PC-9 (cell line): ENCODE results near the gene CCDC24. TPM values are rescaled to one million over a fixed set of nuclear protein-coding genes. Genes with fewer than 3 reads are reported as not detected.

Experiments used
- BruUV-seq: library from RNA; stranded (reverse); fragments of 400-500 nt; replicated peaks from 2 replicates; lab custom pipeline; 2021; lab: Mats Ljungman, UMichigan
- CTCF ChIA-PET: fragments of 300-600 bp; sonication (Branson Sonifier 250); formaldehyde crosslinking; loops from one replicate; lab custom pipeline; 2022; ENCODE audit warnings: antibody characterized with exemption; lab: Charles Lee
- POLR2A ChIA-PET: fragments of 300-600 bp; sonication (Branson Sonifier 250); formaldehyde crosslinking; loops from one replicate; lab custom pipeline; 2022; ENCODE audit warnings: antibody characterized with exemption; ENCODE audit not compliant: unreplicated experiment; lab: Charles Lee
- DNase-seq, 2 experiments: peaks; one replicate each; pipeline versions ENCODE4 v3.0.0 to v3.0.0-alpha.2; 2015 to 2022; ENCODE audit warnings: mixed read lengths in 1 of 2
- H2AFZ ChIP-seq: fragments of 200-600 bp; sonication (generic); 2 replicates; pipeline ENCODE4 v1.8.1; 2017; ENCODE audit warnings: antibody characterized with exemption
- H3F3A ChIP-seq: fragments of 200-600 bp; sonication (generic); 2 replicates; pipeline ENCODE4 v1.8.1; 2017; ENCODE audit warnings: antibody characterized with exemption, mild to moderate bottlenecking, low read depth; ENCODE audit not compliant: insufficient read depth
- H3K27ac ChIP-seq: fragments of 200-600 bp; sonication (generic); 2 replicates; pipeline ENCODE4 v1.6.1; 2016; ENCODE audit warnings: mixed run types
- H3K27me3 ChIP-seq: fragments of 200-600 bp; sonication (generic); 2 replicates; pipeline ENCODE4 v1.6.1; 2016; ENCODE audit warnings: low read depth, mixed run types; ENCODE audit not compliant: insufficient read depth
- H3K36me3 ChIP-seq: fragments of 200-600 bp; sonication (generic); 2 replicates; pipeline ENCODE4 v1.6.1; 2016; ENCODE audit warnings: low read depth, mixed run types
- H3K4me1 ChIP-seq: fragments of 200-600 bp; sonication (generic); replicated peaks from 2 replicates; pipeline ENCODE4 v1.6.1; 2016; ENCODE audit warnings: mixed run types; ENCODE audit not compliant: insufficient read depth
- H3K4me2 ChIP-seq: fragments of 200-600 bp; sonication (generic); 2 replicates; pipeline ENCODE4 v1.6.1; 2017; ENCODE audit warnings: mixed run types
- H3K4me3 ChIP-seq: fragments of 200-600 bp; sonication (generic); 2 replicates; pipeline ENCODE4 v1.6.1; 2016; ENCODE audit warnings: mixed run types
- H3K79me2 ChIP-seq: fragments of 200-600 bp; sonication (generic); 2 replicates; pipeline ENCODE4 v1.6.1; 2017; ENCODE audit warnings: low read depth, mixed run types
- H3K9me2 ChIP-seq: fragments of 200-600 bp; sonication (generic); 2 replicates; pipeline ENCODE4 v1.8.1; 2017; ENCODE audit warnings: mild to moderate bottlenecking; ENCODE audit not compliant: insufficient read depth
- H3K9me3 ChIP-seq: fragments of 200-600 bp; sonication (generic); 2 replicates; pipeline ENCODE4 v1.8.1; 2016; ENCODE audit warnings: low read depth; ENCODE audit not compliant: insufficient read depth
- H4K20me1 ChIP-seq: fragments of 200-600 bp; sonication (generic); 2 replicates; pipeline ENCODE4 v1.8.1; 2017; ENCODE audit not compliant: insufficient read depth
- EZH2 ChIP-seq: fragments of 200-600 bp; sonication (generic); IDR thresholded peaks from 2 replicates; pipeline ENCODE4 v1.8.0; 2017; ENCODE audit warnings: antibody characterized with exemption, low read depth
- intact Hi-C: fragments of 100-400 bp; cut with micrococcal nuclease; formaldehyde crosslinking; loops from one replicate; pipeline ENCODE4 v1.10.0; 2022; ENCODE audit not compliant: unreplicated experiment
- total RNA-seq: library from RNA; stranded (reverse); gene quantifications from 2 replicates; pipeline ENCODE4 v1.2.3, GENCODE V29; 2021
- TF ChIP-seq, protein P1 (sequence below): fragments of 200-600 bp; sonication (generic); conservative IDR thresholded peaks from 2 replicates; pipeline ENCODE4 v1.6.1; 2017; ENCODE audit warnings: mixed run types, antibody characterized with exemption, mild to moderate bottlenecking, moderate library complexity

Gene CCDC24
- total RNA-seq, 1 experiment from 2014 or later: 47.9 TPM

DNA sequence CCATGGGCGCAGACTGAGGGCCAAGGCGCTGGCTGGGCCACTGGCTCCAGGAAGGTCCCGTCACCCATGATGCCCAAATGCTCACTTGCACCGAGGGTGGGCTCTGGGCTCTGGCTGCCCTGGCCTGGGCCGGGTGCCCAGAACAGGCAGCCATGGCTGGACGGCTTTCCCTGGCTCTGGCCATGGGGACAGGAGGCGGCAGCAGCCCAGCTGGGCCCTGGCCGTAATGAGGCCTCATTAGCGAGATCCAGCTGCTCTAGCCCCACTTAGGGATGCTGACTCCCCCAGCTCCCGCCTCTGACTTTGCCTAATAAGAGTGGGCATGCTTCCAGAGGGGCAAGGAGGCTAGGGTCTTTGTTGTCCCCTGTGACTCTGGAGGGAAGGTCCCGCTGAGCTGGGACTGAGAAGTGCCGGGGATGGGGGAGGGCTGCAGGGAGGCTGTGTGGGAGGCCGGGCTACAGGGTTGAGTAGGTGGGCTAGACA lies 28.1 kb downstream of the CCDC24 start:
- no peaks in the 10 kb centered on the region for H3K27me3 ChIP-seq
- TF ChIP-seq, protein P1, sequence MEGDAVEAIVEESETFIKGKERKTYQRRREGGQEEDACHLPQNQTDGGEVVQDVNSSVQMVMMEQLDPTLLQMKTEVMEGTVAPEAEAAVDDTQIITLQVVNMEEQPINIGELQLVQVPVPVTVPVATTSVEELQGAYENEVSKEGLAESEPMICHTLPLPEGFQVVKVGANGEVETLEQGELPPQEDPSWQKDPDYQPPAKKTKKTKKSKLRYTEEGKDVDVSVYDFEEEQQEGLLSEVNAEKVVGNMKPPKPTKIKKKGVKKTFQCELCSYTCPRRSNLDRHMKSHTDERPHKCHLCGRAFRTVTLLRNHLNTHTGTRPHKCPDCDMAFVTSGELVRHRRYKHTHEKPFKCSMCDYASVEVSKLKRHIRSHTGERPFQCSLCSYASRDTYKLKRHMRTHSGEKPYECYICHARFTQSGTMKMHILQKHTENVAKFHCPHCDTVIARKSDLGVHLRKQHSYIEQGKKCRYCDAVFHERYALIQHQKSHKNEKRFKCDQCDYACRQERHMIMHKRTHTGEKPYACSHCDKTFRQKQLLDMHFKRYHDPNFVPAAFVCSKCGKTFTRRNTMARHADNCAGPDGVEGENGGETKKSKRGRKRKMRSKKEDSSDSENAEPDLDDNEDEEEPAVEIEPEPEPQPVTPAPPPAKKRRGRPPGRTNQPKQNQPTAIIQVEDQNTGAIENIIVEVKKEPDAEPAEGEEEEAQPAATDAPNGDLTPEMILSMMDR: no peak
- TF ChIP-seq EZH2: no peak
- H3K4me3 ChIP-seq: no peak overlapping the region
- CTCF ChIA-PET: no interaction called here
- H3K79me2 ChIP-seq: peaks cover 8% of the 10 kb centered on the region
- POLR2A ChIA-PET: no interaction called here
- no peaks in the 10 kb centered on the region for H3K9me3 ChIP-seq
- peaks cover 47% of the 10 kb centered on the region for H3K36me3 ChIP-seq
- H4K20me1 ChIP-seq: peaks cover 27% of the 10 kb centered on the region
- H3F3A ChIP-seq: peaks cover 11% of the 10 kb centered on the region
- H3K9me2 ChIP-seq: no peaks in the 10 kb centered on the region
- intact Hi-C loops: no loop called here
- no peak overlapping the region for H3K27ac ChIP-seq
- H3K4me2 ChIP-seq: no peak overlapping the region
- H2AFZ ChIP-seq: no peak overlapping the region
- DNase-seq: no peak
- no TSS peak for BruUV-seq
- H3K4me1 ChIP-seq: peaks cover 11% of the 10 kb centered on the region

DNA sequence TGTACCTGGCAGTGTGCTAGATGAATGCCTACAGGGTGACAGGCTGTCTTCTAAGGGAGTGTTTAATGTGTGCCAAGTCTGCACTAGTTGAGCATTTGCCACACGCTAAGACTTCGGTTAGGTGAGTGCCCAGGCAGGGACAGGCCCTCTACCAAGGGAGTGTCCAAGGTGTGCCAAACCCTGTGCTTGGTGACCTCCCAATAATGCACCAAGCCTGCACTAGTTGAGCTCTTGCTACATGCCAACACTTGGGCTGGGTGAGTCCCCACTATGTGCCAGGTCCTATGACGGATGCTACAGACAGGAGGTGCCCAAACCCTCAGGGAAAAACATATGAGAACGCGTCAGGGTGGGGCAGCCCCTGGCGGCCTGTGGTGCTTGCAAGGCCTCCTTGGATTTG lies 29.1 kb downstream of the CCDC24 start:
- peaks cover 9% of the 10 kb centered on the region for H3K79me2 ChIP-seq
- H3K9me3 ChIP-seq: no peaks in the 10 kb centered on the region
- POLR2A ChIA-PET: no interaction called here
- peaks cover 48% of the 10 kb centered on the region for H3K36me3 ChIP-seq
- CTCF ChIA-PET: no interaction called here
- H3K27ac ChIP-seq: no peak overlapping the region
- peaks cover 21% of the 10 kb centered on the region for H3F3A ChIP-seq
- no TSS peak for BruUV-seq
- H2AFZ ChIP-seq: no peak overlapping the region
- peaks cover 29% of the 10 kb centered on the region for H4K20me1 ChIP-seq
- no peak for DNase-seq
- H3K4me1 ChIP-seq: peaks cover 20% of the 10 kb centered on the region
- no peak overlapping the region for H3K4me2 ChIP-seq
- TF ChIP-seq, protein P1: no peak
- TF ChIP-seq EZH2: no peak
- no peak overlapping the region for H3K4me3 ChIP-seq
- H3K27me3 ChIP-seq: no peaks in the 10 kb centered on the region
- no peaks in the 10 kb centered on the region for H3K9me2 ChIP-seq
- intact Hi-C loops: no loop called here

DNA sequence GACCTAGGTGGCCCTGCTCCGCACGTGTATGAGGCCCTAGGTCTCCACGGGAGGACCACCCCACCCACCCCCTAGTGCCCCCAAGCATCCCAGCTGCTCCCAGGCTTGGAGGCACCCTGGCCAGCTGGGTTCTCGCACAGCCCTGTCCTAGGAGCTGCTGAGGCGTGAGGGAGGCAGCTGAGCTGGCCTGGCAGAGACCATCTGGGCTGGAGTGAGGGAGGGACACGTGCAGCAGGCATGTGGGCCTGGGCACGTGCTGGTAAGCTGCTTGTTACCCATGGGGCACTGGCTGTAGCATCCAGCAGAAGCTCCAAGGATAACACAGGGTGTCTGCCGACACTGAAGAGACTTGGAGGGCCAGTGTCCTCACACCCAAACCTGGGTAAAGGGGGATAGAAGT lies 29.8 kb downstream of the CCDC24 start:
- intact Hi-C loops: no loop called here

More for the DNA sequence above, 29.8 kb downstream of the CCDC24 start:
- peaks cover 28% of the 10 kb centered on the region for H4K20me1 ChIP-seq
- H3K4me3 ChIP-seq: no peak overlapping the region
- no peaks in the 10 kb centered on the region for H3K27me3 ChIP-seq
- H3K9me3 ChIP-seq: no peaks in the 10 kb centered on the region
- no peak overlapping the region for H3K4me2 ChIP-seq
- BruUV-seq: no TSS peak
- no peak overlapping the region for H2AFZ ChIP-seq
- POLR2A ChIA-PET: no interaction called here
- peaks cover 12% of the 10 kb centered on the region for H3K79me2 ChIP-seq
- H3K27ac ChIP-seq: no peak overlapping the region
- CTCF ChIA-PET: interaction anchor here (0.6 kb wide), 1 partner anchor 22 kb away, joined by 4 read pairs; no protein-coding TSS in a partner anchor
- H3K4me1 ChIP-seq: peaks cover 27% of the 10 kb centered on the region
- H3K9me2 ChIP-seq: no peaks in the 10 kb centered on the region
- no peak for TF ChIP-seq EZH2
- TF ChIP-seq, protein P1: no peak
- H3F3A ChIP-seq: peaks cover 28% of the 10 kb centered on the region
- H3K36me3 ChIP-seq: peaks cover 48% of the 10 kb centered on the region
- no peak for DNase-seq
